Liver (tissue), 3 donors: ENCODE results near the gene NEK8.

Source experiments
- NR2F2 ChIP-seq: IDR thresholded peaks from 2 replicates; pipeline ENCODE4 v1.6.1; 2016; ENCODE audit warnings: antibody characterized with exemption
- RAD21 ChIP-seq, 2 donors: IDR thresholded peaks; 2 replicates each; pipeline ENCODE4 v1.6.1; 2016; ENCODE audit warnings: antibody characterized with exemption in 2 of 2, mild to moderate bottlenecking in 2 of 2
- TAF1 ChIP-seq: conservative IDR thresholded peaks from 2 replicates; pipeline ENCODE4 v1.6.1; 2016; ENCODE audit warnings: antibody characterized with exemption, mild to moderate bottlenecking
- YY1 ChIP-seq: IDR thresholded peaks from 2 replicates; pipeline ENCODE4 v1.6.1; 2016; ENCODE audit warnings: antibody characterized with exemption, mild to moderate bottlenecking
- TF ChIP-seq, protein P1 (sequence below): IDR thresholded peaks from 2 replicates; pipeline ENCODE4 v1.6.1; 2016; ENCODE audit warnings: antibody characterized with exemption, mild to moderate bottlenecking
- TF ChIP-seq, protein P2 (sequence below): fragments of 150-350 bp; IDR thresholded peaks from 2 replicates; pipeline ENCODE4 v1.5.1; 2017; ENCODE audit warnings: improper control_type of control experiment, low read depth, low read length; ENCODE audit not compliant: missing input control
- TF ChIP-seq, protein P3 (sequence below): IDR thresholded peaks from 2 replicates; pipeline ENCODE4 v1.6.1; 2016; ENCODE audit warnings: antibody characterized with exemption
- donor health status: healthy.
- donor health status: healthy.

DNA sequence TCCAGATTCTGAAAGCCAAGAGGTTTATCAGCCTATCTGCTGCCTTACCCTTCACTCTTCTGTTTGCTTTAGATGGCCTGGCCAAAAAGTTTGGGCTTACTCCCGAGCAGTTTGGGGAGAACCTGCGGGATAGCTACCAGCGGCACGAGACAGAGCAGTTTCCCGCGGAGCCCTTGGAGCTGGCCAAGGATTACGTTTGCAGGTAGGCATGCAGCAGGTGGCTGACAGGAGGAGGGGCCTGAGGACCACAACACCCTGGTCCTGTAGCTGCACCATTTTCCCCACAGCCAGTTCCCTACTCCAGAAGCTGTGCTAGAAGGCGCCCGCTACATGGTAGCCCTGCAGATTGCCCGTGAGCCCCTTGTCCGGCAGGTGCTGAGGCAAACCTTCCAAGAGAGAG, 45.9 kb upstream of the NEK8 start:
- no peak for TF ChIP-seq YY1
- TF ChIP-seq TAF1, result no peak
- TF ChIP-seq RAD21 (IDR thresholded peaks at IDR 0.05), result no peak
- TF ChIP-seq, protein P1, sequence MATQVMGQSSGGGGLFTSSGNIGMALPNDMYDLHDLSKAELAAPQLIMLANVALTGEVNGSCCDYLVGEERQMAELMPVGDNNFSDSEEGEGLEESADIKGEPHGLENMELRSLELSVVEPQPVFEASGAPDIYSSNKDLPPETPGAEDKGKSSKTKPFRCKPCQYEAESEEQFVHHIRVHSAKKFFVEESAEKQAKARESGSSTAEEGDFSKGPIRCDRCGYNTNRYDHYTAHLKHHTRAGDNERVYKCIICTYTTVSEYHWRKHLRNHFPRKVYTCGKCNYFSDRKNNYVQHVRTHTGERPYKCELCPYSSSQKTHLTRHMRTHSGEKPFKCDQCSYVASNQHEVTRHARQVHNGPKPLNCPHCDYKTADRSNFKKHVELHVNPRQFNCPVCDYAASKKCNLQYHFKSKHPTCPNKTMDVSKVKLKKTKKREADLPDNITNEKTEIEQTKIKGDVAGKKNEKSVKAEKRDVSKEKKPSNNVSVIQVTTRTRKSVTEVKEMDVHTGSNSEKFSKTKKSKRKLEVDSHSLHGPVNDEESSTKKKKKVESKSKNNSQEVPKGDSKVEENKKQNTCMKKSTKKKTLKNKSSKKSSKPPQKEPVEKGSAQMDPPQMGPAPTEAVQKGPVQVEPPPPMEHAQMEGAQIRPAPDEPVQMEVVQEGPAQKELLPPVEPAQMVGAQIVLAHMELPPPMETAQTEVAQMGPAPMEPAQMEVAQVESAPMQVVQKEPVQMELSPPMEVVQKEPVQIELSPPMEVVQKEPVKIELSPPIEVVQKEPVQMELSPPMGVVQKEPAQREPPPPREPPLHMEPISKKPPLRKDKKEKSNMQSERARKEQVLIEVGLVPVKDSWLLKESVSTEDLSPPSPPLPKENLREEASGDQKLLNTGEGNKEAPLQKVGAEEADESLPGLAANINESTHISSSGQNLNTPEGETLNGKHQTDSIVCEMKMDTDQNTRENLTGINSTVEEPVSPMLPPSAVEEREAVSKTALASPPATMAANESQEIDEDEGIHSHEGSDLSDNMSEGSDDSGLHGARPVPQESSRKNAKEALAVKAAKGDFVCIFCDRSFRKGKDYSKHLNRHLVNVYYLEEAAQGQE, result no peak
- TF ChIP-seq, protein P2, sequence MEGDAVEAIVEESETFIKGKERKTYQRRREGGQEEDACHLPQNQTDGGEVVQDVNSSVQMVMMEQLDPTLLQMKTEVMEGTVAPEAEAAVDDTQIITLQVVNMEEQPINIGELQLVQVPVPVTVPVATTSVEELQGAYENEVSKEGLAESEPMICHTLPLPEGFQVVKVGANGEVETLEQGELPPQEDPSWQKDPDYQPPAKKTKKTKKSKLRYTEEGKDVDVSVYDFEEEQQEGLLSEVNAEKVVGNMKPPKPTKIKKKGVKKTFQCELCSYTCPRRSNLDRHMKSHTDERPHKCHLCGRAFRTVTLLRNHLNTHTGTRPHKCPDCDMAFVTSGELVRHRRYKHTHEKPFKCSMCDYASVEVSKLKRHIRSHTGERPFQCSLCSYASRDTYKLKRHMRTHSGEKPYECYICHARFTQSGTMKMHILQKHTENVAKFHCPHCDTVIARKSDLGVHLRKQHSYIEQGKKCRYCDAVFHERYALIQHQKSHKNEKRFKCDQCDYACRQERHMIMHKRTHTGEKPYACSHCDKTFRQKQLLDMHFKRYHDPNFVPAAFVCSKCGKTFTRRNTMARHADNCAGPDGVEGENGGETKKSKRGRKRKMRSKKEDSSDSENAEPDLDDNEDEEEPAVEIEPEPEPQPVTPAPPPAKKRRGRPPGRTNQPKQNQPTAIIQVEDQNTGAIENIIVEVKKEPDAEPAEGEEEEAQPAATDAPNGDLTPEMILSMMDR, result no peak
- TF ChIP-seq, protein P3, sequence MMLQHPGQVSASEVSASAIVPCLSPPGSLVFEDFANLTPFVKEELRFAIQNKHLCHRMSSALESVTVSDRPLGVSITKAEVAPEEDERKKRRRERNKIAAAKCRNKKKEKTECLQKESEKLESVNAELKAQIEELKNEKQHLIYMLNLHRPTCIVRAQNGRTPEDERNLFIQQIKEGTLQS, result no peak
- TF ChIP-seq NR2F2, result no peak
